CD14-positive monocyte (primary cell): ENCODE data around the gene ANXA2. TPM values are rescaled to one million over a fixed set of nuclear protein-coding genes. Genes with fewer than 3 reads are reported as not detected.

Experiments used
- DNase-seq, 3 donors: peaks; one replicate each; pipeline ENCODE4 v3.0.0-alpha.2; 2011 to 2022
- H2AFZ ChIP-seq: 2 replicates; pipeline ENCODE4 v1.6.0; 2012; ENCODE audit warnings: mild to moderate bottlenecking, low read depth, low read length, inconsistent platforms; ENCODE audit not compliant: insufficient read depth, poor library complexity, severe bottlenecking
- H3K27ac ChIP-seq, 2 donors: 1 replicate in 1 of 2; 2 replicates in 1 of 2; pipeline ENCODE4 v1.5.1; 2012 to 2013; ENCODE audit warnings: low read length in 2 of 2, control low read depth in 1 of 2, inconsistent platforms in 1 of 2, low read depth in 1 of 2, mild to moderate bottlenecking in 1 of 2
- H3K27me3 ChIP-seq, 2 donors: one replicate each; pipeline versions ENCODE4 v1.6.0 to v1.6.1; 2011 to 2013; ENCODE audit warnings: low read length in 2 of 2; ENCODE audit not compliant: control insufficient read depth in 2 of 2, insufficient read depth in 2 of 2
- H3K36me3 ChIP-seq, 2 donors: replicated peaks in 1 of 2; 1 replicate in 1 of 2; 2 replicates in 1 of 2; pipeline versions ENCODE4 v1.5.1 to v1.6.1; 2012 to 2013; ENCODE audit warnings: low read length in 2 of 2, control low read depth in 1 of 2, inconsistent platforms in 1 of 2, mild to moderate bottlenecking in 1 of 2; ENCODE audit not compliant: insufficient read depth in 2 of 2, control insufficient read depth in 1 of 2
- H3K4me1 ChIP-seq, 2 donors: 1 replicate in 1 of 2; 2 replicates in 1 of 2; pipeline versions ENCODE4 v1.5.1 to v1.6.1; 2012 to 2013; ENCODE audit warnings: low read length in 2 of 2, control low read depth in 1 of 2, inconsistent platforms in 1 of 2, mild to moderate bottlenecking in 1 of 2, moderate library complexity in 1 of 2; ENCODE audit not compliant: insufficient read depth in 2 of 2, control insufficient read depth in 1 of 2
- H3K4me2 ChIP-seq: replicated peaks from 2 replicates; pipeline ENCODE3; 2012; ENCODE audit warnings: low read length, moderate library complexity, mild to moderate bottlenecking; ENCODE audit not compliant: poor library complexity, severe bottlenecking; ENCODE audit errors: extremely low read depth
- H3K4me3 ChIP-seq, 3 experiments: fragments of 200-600 bp in 1 of 3; sonication (generic) in 1 of 3; replicated peaks in 1 of 3; 1 replicate in 2 of 3; 2 replicates in 1 of 3; pipeline ENCODE4 v1.5.1; 2011 to 2013; ENCODE audit warnings: low read length in 3 of 3, mild to moderate bottlenecking in 3 of 3, control low read depth in 2 of 3, low read depth in 2 of 3, inconsistent platforms in 1 of 3, moderate library complexity in 1 of 3
- H3K79me2 ChIP-seq: 2 replicates; pipeline ENCODE4 v1.6.0; 2012; ENCODE audit warnings: mild to moderate bottlenecking, control low read depth, inconsistent platforms, low read length, moderate library complexity; ENCODE audit not compliant: insufficient read depth
- H3K9ac ChIP-seq: 2 replicates; pipeline ENCODE4 v1.6.0; 2017; ENCODE audit warnings: low read length, mild to moderate bottlenecking; ENCODE audit not compliant: insufficient read depth, poor library complexity, severe bottlenecking
- H3K9me3 ChIP-seq, 2 donors: replicated peaks in 1 of 2; 1 replicate in 1 of 2; 2 replicates in 1 of 2; pipeline versions ENCODE4 v1.5.1 to v1.6.1; 2012 to 2013; ENCODE audit warnings: low read length in 2 of 2, control low read depth in 1 of 2; ENCODE audit not compliant: control insufficient read depth in 1 of 2, insufficient read depth in 1 of 2
- H4K20me1 ChIP-seq: 2 replicates; pipeline ENCODE4 v1.6.0; 2012; ENCODE audit warnings: mild to moderate bottlenecking, low read length, control low read depth, moderate library complexity; ENCODE audit not compliant: insufficient read depth
- H3K27ac Mint-ChIP-seq, 7 donors: one replicate each; pipeline ENCODE4 v1.8.0; 2020; ENCODE audit warnings: mild to moderate bottlenecking in 7 of 7, mixed read lengths in 7 of 7, moderate library complexity in 6 of 7, inconsistent platforms in 2 of 7
- H3K27me3 Mint-ChIP-seq, 3 donors: one replicate each; pipeline ENCODE4 v1.8.0; 2021 to 2022; ENCODE audit warnings: low read depth in 3 of 3, mild to moderate bottlenecking in 3 of 3, mixed read lengths in 3 of 3, moderate library complexity in 3 of 3, inconsistent platforms in 1 of 3
- H3K36me3 Mint-ChIP-seq, 2 donors: one replicate each; pipeline ENCODE4 v1.8.0; 2020; ENCODE audit warnings: mixed read lengths in 2 of 2, inconsistent platforms in 1 of 2, mild to moderate bottlenecking in 1 of 2
- H3K4me1 Mint-ChIP-seq: one replicate; pipeline ENCODE4 v1.8.0; 2020; ENCODE audit warnings: mild to moderate bottlenecking, mixed read lengths
- H3K4me3 Mint-ChIP-seq, 2 donors: one replicate each; pipeline ENCODE4 v1.8.0; 2020; ENCODE audit warnings: mild to moderate bottlenecking in 2 of 2, mixed read lengths in 2 of 2, moderate library complexity in 1 of 2
- H3K9me3 Mint-ChIP-seq, 7 donors: one replicate each; pipeline ENCODE4 v1.8.0; 2020 to 2022; ENCODE audit warnings: mixed read lengths in 7 of 7, mild to moderate bottlenecking in 6 of 7, moderate library complexity in 6 of 7, inconsistent platforms in 2 of 7
- WGBS: methylation state at CpG from one replicate; pipeline ENCODE4 v1.1.5; 2013; ENCODE audit warnings: missing lambda C conversion rate; ENCODE audit not compliant: insufficient coverage; 5-methylcytosine and 5-hydroxymethylcytosine counted together
- intact Hi-C, 2 donors: fragments of 100-400 bp; cut with micrococcal nuclease; formaldehyde crosslinking; loops; one replicate each; pipeline versions ENCODE4 v1.15.0 to v1.15.1; 2023
- polyA plus RNA-seq, 3 donors: library from polyadenylated mRNA; depleted of rRNA in 1 of 3; unstranded in 2 of 3; stranded (reverse) in 1 of 3; fragments of 300-500 nt in 2 of 3; fragments of >200 nt in 1 of 3; fragmentation: Illumina TruSeq in 2 of 3; gene quantifications; 1 replicate in 2 of 3; 2 replicates in 1 of 3; pipeline ENCODE4 v1.2.3, GENCODE V29; 2012 to 2021
- TF ChIP-seq, protein P1 (sequence below): fragments of 200-600 bp; IDR thresholded peaks from one replicate; pipeline ENCODE4 v1.8.0; 2022; ENCODE audit warnings: antibody characterized with exemption, mild to moderate bottlenecking

The ANXA2 gene
- polyA plus RNA-seq, 3 donors: 966 to 2,079 (median 2,046) TPM

- 93% methylated on average over 3 of the region's 3 CpGs for WGBS
- H3K27me3 Mint-ChIP-seq: peaks cover 0 to 3% (median 1%) of the 10 kb centered on the region in 3 donors
- no peaks in the 10 kb centered on the region for H3K79me2 ChIP-seq
- peaks cover 58 to 75% of the 10 kb centered on the region in 2 donors for H3K36me3 ChIP-seq
- H3K9ac ChIP-seq: no peak overlapping the region
- no peaks in the 10 kb centered on the region for H3K9me3 ChIP-seq
- peak overlapping the region in 3 of 7 donors; percentile 68 to 76 (median 74) for H3K27ac Mint-ChIP-seq
- TF ChIP-seq, protein P1, sequence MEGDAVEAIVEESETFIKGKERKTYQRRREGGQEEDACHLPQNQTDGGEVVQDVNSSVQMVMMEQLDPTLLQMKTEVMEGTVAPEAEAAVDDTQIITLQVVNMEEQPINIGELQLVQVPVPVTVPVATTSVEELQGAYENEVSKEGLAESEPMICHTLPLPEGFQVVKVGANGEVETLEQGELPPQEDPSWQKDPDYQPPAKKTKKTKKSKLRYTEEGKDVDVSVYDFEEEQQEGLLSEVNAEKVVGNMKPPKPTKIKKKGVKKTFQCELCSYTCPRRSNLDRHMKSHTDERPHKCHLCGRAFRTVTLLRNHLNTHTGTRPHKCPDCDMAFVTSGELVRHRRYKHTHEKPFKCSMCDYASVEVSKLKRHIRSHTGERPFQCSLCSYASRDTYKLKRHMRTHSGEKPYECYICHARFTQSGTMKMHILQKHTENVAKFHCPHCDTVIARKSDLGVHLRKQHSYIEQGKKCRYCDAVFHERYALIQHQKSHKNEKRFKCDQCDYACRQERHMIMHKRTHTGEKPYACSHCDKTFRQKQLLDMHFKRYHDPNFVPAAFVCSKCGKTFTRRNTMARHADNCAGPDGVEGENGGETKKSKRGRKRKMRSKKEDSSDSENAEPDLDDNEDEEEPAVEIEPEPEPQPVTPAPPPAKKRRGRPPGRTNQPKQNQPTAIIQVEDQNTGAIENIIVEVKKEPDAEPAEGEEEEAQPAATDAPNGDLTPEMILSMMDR: no peak
- H3K4me2 ChIP-seq: no peak overlapping the region
- intact Hi-C loops: no loop called here
- no peak for DNase-seq
- H4K20me1 ChIP-seq: peaks cover 76% of the 10 kb centered on the region
- H3K9me3 Mint-ChIP-seq: peaks cover 0 to 4% (median 0%) of the 10 kb centered on the region in 7 donors
- peaks cover 1% of the 10 kb centered on the region for H3K4me1 Mint-ChIP-seq
- no peak overlapping the region for H3K27ac ChIP-seq
- H3K36me3 Mint-ChIP-seq: peaks cover 59 to 68% of the 10 kb centered on the region in 2 donors
- no peak overlapping the region for H2AFZ ChIP-seq
- H3K4me1 ChIP-seq: no peaks in the 10 kb centered on the region
- no peak overlapping the region for H3K4me3 ChIP-seq
- no peaks in the 10 kb centered on the region for H3K27me3 ChIP-seq
- no peak overlapping the region for H3K4me3 Mint-ChIP-seq
Measured at GRCh38 chr15:60346653-60347052, 51.1 kb downstream of the ANXA2 start.

DNA sequence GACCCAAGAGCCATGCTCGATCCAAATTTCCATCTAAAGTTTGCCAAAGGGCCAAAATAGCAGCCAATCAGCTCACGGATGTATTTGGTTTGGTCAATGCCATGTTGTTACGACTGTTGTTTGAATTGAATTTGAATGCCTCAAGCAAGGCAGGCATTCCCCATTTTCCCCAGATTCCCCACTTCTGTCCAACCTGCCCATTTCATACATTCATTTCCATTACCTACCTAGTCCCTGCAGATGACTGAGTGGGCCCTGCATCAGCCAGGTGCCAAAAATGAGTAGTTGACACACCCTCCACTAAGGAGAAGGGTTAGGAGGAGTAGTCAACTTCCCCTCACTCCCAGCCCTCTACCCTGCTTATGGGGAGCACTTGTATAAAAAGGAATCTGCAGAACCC, 51.7 kb downstream of the ANXA2 start:
- H2AFZ ChIP-seq: no peak overlapping the region
- no peaks in the 10 kb centered on the region for H3K79me2 ChIP-seq
- TF ChIP-seq, protein P1: no peak
- H3K4me1 ChIP-seq: no peaks in the 10 kb centered on the region
- no peak overlapping the region for H3K27ac ChIP-seq
- no peak overlapping the region for H3K4me2 ChIP-seq
- Mint-ChIP-seq H3K27ac (peak overlapping the region in 3 of 7 donors; percentile 1 to 70 (median 36)), H3K36me3 (peaks cover 53 to 62% of the 10 kb centered on the region in 2 donors), H3K4me1 (peaks cover under 1% of the 10 kb centered on the region), H3K4me3 (no peak overlapping the region), H3K9me3 (peaks cover 0 to 4% (median 0%) of the 10 kb centered on the region in 7 donors), H3K27me3 (peaks cover 0 to 3% (median under 1%) of the 10 kb centered on the region in 3 donors)
- no CpG with 5 or more reads among the region's 3 CpGs for WGBS
- H3K36me3 ChIP-seq: peaks cover 52 to 70% of the 10 kb centered on the region in 2 donors
- DNase-seq: no peak
- intact Hi-C loops: no loop called here
- no peak overlapping the region for H3K9ac ChIP-seq
- H3K27me3 ChIP-seq: no peaks in the 10 kb centered on the region
- H3K9me3 ChIP-seq: no peaks in the 10 kb centered on the region
- no peak overlapping the region for H3K4me3 ChIP-seq
- H4K20me1 ChIP-seq: peaks cover 70% of the 10 kb centered on the region
